Left kidney (tissue), 2 donors: Measurements from ENCODE around the gene ZNF221. TPM values are rescaled to one million over a fixed set of nuclear protein-coding genes. Genes with fewer than 3 reads are reported as not detected.

Source experiments
- DNase-seq: peaks from one replicate; pipeline ENCODE4 v3.0.0-alpha.2; 2013
- polyA plus RNA-seq: library from polyadenylated mRNA; unstranded; fragments of 120-200 nt; gene quantifications from one replicate; pipeline ENCODE4 v1.2.1, GENCODE V29; 2013; ENCODE audit not compliant: insufficient read length

Gene ZNF221
- polyA plus RNA-seq, 1 donor: 8.0 TPM

GRCh38 chr19:43956827-43957226 is 5.8 kb downstream of the ZNF221 start:
- DNase-seq: no peak

GRCh38 chr19:43957891-43958290 is 6.9 kb downstream of the ZNF221 start:
- DNase-seq: no peak

GRCh38 chr19:43960411-43960810 is 9.4 kb downstream of the ZNF221 start:
- no peak for DNase-seq

GRCh38 chr19:43966079-43966694 is 15.2 kb downstream of the ZNF221 start:
- no peak for DNase-seq

- DNase-seq: no peak
Measured at GRCh38 chr19:43976732-43977131, 25.7 kb downstream of the ZNF221 start.

GRCh38 chr19:43983544-43983911 is 32.5 kb downstream of the ZNF221 start:
- no peak for DNase-seq

- DNase-seq: peak; percentile 94
Measured at GRCh38 chr19:43983912-43984686, 33.1 kb downstream of the ZNF221 start, which contains the start of gene ZNF155. Gene ZNF155, plus strand, starts transcription at chr19:43984188. Its CDS starts 4,356 bp downstream, at chr19:43988544.

- no peak for DNase-seq
Measured at GRCh38 chr19:43984687-43985000, 33.6 kb downstream of the ZNF221 start.

- DNase-seq: no peak
Measured at GRCh38 chr19:43997631-43998290, 46.7 kb downstream of the ZNF221 start.

- DNase-seq: no peak
Measured at GRCh38 chr19:44002212-44002565, 51.2 kb downstream of the ZNF221 start.

- DNase-seq: peak; percentile 96
Measured at GRCh38 chr19:44002566-44003460, 51.8 kb downstream of the ZNF221 start, which contains the start of gene ZNF230. Gene ZNF230, plus strand, starts transcription at chr19:44002957. Its CDS starts 4,122 bp downstream, at chr19:44007079.

- peak; percentile 4 for DNase-seq
Measured at GRCh38 chr19:44003461-44004009, 52.5 kb downstream of the ZNF221 start.

- no peak for DNase-seq
Measured at GRCh38 chr19:44005973-44006372, 54.9 kb downstream of the ZNF221 start.

GRCh38 chr19:44007473-44007872 is 56.4 kb downstream of the ZNF221 start:
- no peak for DNase-seq

GRCh38 chr19:44010468-44010867 is 59.4 kb downstream of the ZNF221 start:
- no peak for DNase-seq

Other genes starting within 250 kb of the ZNF221 start
- not detected for gene IRGC, start 235.2 kb upstream of the ZNF221 start, polyA plus RNA-seq
- 57.5 TPM for gene SMG9, start 196.3 kb upstream of the ZNF221 start, polyA plus RNA-seq
- 1.6 TPM for gene KCNN4, start 170.3 kb upstream of the ZNF221 start, polyA plus RNA-seq
- 0.33 TPM for gene LYPD5, start 148.8 kb upstream of the ZNF221 start, polyA plus RNA-seq
- gene ZNF283, start 123.9 kb upstream of the ZNF221 start, polyA plus RNA-seq: 24.5 TPM
- gene ZNF404, start 67.3 kb upstream of the ZNF221 start, polyA plus RNA-seq: 19.2 TPM
- 32.5 TPM for gene ZNF45, start 15.9 kb upstream of the ZNF221 start, polyA plus RNA-seq
- 18.8 TPM for gene ZNF155, start 33.0 kb downstream of the ZNF221 start, polyA plus RNA-seq
- 9.8 TPM for gene ZNF230, start 51.7 kb downstream of the ZNF221 start, polyA plus RNA-seq
- gene ZNF222, start 74.2 kb downstream of the ZNF221 start, polyA plus RNA-seq: 11.8 TPM
- 18.3 TPM for gene ZNF223, start 100.8 kb downstream of the ZNF221 start, polyA plus RNA-seq
- gene ZNF284, start 120.9 kb downstream of the ZNF221 start, polyA plus RNA-seq: 6.2 TPM
- 50.2 TPM for gene ZNF224, start 143.1 kb downstream of the ZNF221 start, polyA plus RNA-seq
- 12.8 TPM for gene ZNF225, start 162.2 kb downstream of the ZNF221 start, polyA plus RNA-seq
- 20.5 TPM for gene ZNF234, start 190.3 kb downstream of the ZNF221 start, polyA plus RNA-seq
- 31.8 TPM for gene ZNF226, start 213.9 kb downstream of the ZNF221 start, polyA plus RNA-seq